ENCODE measurements around the gene TTC38. TPM values are rescaled to one million over a fixed set of nuclear protein-coding genes. Genes with fewer than 3 reads are reported as not detected.

TTC38 gene
- polyA plus RNA-seq, 2 of the 4 experiments (the other 2 are of a cell fraction) = 12.4 to 22.1 TPM

DNA sequence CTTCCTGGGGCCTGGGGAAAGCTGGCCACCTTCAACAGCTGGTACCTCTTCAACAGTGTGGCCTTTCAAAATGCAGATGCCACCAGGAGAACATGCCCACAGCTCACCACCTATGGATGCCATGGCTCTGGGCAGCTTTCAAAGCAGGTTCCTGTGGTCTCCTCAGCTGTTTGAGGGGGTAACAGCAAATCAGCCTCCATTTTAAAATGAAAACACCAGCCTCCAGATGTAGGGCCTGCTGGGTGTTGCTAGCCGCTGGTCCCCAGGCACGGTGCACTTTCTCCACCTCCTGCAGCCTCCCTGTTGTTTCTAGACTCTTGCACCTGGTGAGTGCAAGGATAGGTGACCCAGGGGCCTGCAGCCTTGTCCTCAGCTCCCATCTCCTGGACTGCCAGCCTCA is 27.7 kb upstream of the TTC38 start:
- POLR2A ChIA-PET = no interaction called here
- Histone ChIP-seq H3K4me1 (no peaks in the 10 kb centered on the region), H3K27ac (no peak overlapping the region), H3K4me2 (no peak overlapping the region), H3K4me3 (no peak overlapping the region), H3K9me3 (no peaks in the 10 kb centered on the region)
- CTCF ChIA-PET = interaction anchor here (1.3 kb wide), 1 partner anchor 9 kb away, joined by 3 read pairs; no protein-coding TSS in a partner anchor
- no peak for DNase-seq (ENCODE audit: low read depth in 1 of 2, low spot score in 1 of 2)
- ATAC-seq = no peak
- no peak for FAIRE-seq
- TF ChIP-seq ZNF302 (CRISPR knock-in tag; IDR thresholded peaks at IDR 0.05) (no peak), HEYL (CRISPR knock-in tag; IDR thresholded peaks at IDR 0.05) (no peak), PHF8 (IDR thresholded peaks at IDR 0.05; ENCODE audit: borderline replicate concordance, low read depth) (no peak), JUN (IDR thresholded peaks at IDR 0.05) (no peak)
- TF ChIP-seq, protein P1, sequence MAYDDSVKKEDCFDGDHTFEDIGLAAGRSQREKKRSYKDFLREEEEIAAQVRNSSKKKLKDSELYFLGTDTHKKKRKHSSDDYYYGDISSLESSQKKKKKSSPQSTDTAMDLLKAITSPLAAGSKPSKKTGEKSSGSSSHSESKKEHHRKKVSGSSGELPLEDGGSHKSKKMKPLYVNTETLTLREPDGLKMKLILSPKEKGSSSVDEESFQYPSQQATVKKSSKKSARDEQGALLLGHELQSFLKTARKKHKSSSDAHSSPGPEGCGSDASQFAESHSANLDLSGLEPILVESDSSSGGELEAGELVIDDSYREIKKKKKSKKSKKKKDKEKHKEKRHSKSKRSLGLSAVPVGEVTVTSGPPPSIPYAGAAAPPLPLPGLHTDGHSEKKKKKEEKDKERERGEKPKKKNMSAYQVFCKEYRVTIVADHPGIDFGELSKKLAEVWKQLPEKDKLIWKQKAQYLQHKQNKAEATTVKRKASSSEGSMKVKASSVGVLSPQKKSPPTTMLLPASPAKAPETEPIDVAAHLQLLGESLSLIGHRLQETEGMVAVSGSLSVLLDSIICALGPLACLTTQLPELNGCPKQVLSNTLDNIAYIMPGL (CRISPR knock-in tag; IDR thresholded peaks at IDR 0.05; ENCODE audit: borderline replicate concordance) = no peak
- 79% methylated on average over 2 of the region's 2 CpGs for WGBS (ENCODE audit: missing lambda C conversion rate)

DNA sequence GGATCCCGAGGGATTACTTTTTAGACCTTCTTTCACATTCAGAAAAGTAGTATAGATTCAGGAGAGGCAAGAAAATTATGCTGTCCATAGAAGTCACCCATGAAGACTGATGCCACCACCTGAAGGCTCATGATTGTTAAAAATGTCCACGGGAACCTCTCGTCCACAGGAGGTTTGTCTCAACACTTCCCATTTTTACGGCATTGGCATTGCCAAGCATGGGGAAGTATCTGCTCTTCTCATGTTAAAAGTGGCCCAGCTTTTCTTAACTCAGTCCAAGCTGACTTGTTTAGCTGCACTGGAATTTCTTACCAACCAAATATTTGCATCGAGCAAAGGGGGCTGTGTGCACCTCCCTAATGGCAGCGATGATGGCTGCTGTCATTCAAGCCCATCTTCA is 27.3 kb upstream of the TTC38 start:
- H3K4me2 ChIP-seq = no peak overlapping the region
- ATAC-seq (no peak), DNase-seq (ENCODE audit: low read depth in 1 of 2, low spot score in 1 of 2) (no peak), FAIRE-seq (no peak)
- H3K4me3 ChIP-seq = no peak overlapping the region
- H3K4me1 ChIP-seq = no peaks in the 10 kb centered on the region
- ChIA-PET CTCF (interaction anchor here (1.3 kb wide), 1 partner anchor 9 kb away, joined by 3 read pairs; no protein-coding TSS in a partner anchor), POLR2A (no interaction called here)
- H3K9me3 ChIP-seq = no peaks in the 10 kb centered on the region
- no peak for TF ChIP-seq JUN (IDR thresholded peaks at IDR 0.05)
- TF ChIP-seq NPAS2 (CRISPR knock-in tag; IDR thresholded peaks at IDR 0.05; ENCODE audit: borderline replicate concordance) = no peak
- TF ChIP-seq GATA3 (IDR thresholded peaks at IDR 0.05; ENCODE audit: borderline replicate concordance) = no peak
- TF ChIP-seq SMC3 (IDR thresholded peaks at IDR 0.05) = no peak
- TF ChIP-seq RCOR1 (IDR thresholded peaks at IDR 0.05; ENCODE audit: low read depth, low read length) = no peak
- no peak for TF ChIP-seq ZFP36 (IDR thresholded peaks at IDR 0.05; ENCODE audit: borderline replicate concordance, partially characterized antibody)
- no peak for TF ChIP-seq CHD4 (IDR thresholded peaks at IDR 0.05; ENCODE audit: borderline replicate concordance)
- no peak for TF ChIP-seq TP53 (CRISPR knock-in tag; IDR thresholded peaks at IDR 0.05)
- TF ChIP-seq, protein P2, sequence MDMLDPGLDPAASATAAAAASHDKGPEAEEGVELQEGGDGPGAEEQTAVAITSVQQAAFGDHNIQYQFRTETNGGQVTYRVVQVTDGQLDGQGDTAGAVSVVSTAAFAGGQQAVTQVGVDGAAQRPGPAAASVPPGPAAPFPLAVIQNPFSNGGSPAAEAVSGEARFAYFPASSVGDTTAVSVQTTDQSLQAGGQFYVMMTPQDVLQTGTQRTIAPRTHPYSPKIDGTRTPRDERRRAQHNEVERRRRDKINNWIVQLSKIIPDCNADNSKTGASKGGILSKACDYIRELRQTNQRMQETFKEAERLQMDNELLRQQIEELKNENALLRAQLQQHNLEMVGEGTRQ (IDR thresholded peaks at IDR 0.05) = no peak
- TF ChIP-seq, protein P3, sequence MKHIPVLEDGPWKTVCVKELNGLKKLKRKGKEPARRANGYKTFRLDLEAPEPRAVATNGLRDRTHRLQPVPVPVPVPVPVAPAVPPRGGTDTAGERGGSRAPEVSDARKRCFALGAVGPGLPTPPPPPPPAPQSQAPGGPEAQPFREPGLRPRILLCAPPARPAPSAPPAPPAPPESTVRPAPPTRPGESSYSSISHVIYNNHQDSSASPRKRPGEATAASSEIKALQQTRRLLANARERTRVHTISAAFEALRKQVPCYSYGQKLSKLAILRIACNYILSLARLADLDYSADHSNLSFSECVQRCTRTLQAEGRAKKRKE (CRISPR knock-in tag; IDR thresholded peaks at IDR 0.05; ENCODE audit: low read depth) = no peak
- WGBS (ENCODE audit: missing lambda C conversion rate) = 92% methylated on average over 6 of the region's 6 CpGs
- no peak overlapping the region for H3K27ac ChIP-seq

DNA sequence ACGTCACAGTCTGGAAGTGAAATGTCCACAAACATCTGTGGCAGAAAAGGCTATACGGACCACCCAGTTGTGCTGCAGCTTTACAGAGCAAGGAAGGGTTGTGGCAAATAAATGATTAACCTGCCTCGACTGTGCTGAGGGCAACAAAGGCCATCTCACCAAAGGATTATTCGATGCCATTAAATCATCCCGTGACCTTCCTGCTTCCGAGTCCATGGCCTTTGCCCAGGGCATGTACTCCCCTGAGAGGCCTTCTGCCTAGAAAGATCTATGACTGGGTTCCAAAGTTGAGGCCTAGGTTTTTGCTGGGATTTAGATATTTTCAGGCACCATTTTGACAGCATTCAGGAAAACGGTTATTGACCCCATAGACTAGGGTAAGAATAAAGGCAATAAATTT is 26.9 kb upstream of the TTC38 start:
- DNase-seq (ENCODE audit: low read depth in 1 of 2, low spot score in 1 of 2) = no peak
- POLR2A ChIA-PET = no interaction called here

DNA sequence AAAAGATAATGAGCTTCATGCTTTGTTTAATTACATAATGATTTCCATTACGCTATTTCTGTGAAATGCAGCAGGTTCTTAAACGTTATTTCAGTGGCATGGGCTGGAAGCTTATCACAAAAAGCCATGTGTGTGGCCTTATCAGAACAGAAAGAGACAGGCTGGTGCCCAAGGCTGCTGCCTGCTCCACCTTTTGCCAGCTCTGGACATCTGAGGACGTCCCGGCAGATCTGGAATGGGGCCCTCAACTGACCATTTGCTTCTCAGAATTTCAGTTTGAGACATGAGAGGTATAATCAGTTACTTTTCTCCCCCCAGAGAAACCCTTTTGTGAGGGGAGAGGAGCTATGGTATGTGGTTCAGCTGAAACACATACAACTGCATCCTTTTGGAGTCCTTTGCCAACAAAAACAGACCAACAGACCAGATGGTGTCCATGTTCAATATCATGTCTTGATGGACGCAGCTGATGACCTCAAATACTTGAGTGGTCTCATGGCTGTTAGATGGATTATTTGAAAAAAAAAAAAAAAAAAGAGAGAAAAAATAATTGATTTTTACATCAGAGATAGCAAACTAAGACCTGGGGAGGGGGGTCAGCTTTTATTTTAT is 26.3 kb upstream of the TTC38 start:
- Histone ChIP-seq H3K27ac (no peak overlapping the region), H3K4me2 (no peak overlapping the region), H3K9me3 (no peaks in the 10 kb centered on the region), H3K4me1 (no peaks in the 10 kb centered on the region), H3K4me3 (no peak overlapping the region)
- ChIA-PET POLR2A (no interaction called here), CTCF (interaction anchor here (1.0 kb wide), 1 partner anchor 14 kb away, joined by 3 read pairs; no protein-coding TSS in a partner anchor)
- ATAC-seq (no peak), DNase-seq (ENCODE audit: low read depth in 1 of 2, low spot score in 1 of 2) (no peak), FAIRE-seq (no peak)
- 86% methylated on average over 5 of the region's 5 CpGs for WGBS (ENCODE audit: missing lambda C conversion rate)
- TF ChIP-seq ZNF302 (CRISPR knock-in tag; IDR thresholded peaks at IDR 0.05) (no peak), HOXB13 (CRISPR knock-in tag; IDR thresholded peaks at IDR 0.05; ENCODE audit: low read depth) (no peak), NR3C1 (IDR thresholded peaks at IDR 0.05) (no peak), MAFK (IDR thresholded peaks at IDR 0.05; ENCODE audit: partially characterized antibody) (no peak), POLR2A (IDR thresholded peaks at IDR 0.05; ENCODE audit: low read length) (no peak), KDM5A (IDR thresholded peaks at IDR 0.05) (no peak), ESRRA (IDR thresholded peaks at IDR 0.05; ENCODE audit: borderline replicate concordance, low read length) (no peak), TP53 (CRISPR knock-in tag; IDR thresholded peaks at IDR 0.05) (no peak), RNF2 (IDR thresholded peaks at IDR 0.05; ENCODE audit: borderline replicate concordance, low read depth) (no peak), EP300 (IDR thresholded peaks at IDR 0.05) (no peak), HEYL (CRISPR knock-in tag; IDR thresholded peaks at IDR 0.05) (no peak)
- TF ChIP-seq, protein P4, sequence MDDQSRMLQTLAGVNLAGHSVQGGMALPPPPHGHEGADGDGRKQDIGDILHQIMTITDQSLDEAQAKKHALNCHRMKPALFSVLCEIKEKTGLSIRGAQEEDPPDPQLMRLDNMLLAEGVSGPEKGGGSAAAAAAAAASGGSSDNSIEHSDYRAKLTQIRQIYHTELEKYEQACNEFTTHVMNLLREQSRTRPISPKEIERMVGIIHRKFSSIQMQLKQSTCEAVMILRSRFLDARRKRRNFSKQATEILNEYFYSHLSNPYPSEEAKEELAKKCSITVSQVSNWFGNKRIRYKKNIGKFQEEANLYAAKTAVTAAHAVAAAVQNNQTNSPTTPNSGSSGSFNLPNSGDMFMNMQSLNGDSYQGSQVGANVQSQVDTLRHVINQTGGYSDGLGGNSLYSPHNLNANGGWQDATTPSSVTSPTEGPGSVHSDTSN (IDR thresholded peaks at IDR 0.05) = no peak
- TF ChIP-seq, protein P5, sequence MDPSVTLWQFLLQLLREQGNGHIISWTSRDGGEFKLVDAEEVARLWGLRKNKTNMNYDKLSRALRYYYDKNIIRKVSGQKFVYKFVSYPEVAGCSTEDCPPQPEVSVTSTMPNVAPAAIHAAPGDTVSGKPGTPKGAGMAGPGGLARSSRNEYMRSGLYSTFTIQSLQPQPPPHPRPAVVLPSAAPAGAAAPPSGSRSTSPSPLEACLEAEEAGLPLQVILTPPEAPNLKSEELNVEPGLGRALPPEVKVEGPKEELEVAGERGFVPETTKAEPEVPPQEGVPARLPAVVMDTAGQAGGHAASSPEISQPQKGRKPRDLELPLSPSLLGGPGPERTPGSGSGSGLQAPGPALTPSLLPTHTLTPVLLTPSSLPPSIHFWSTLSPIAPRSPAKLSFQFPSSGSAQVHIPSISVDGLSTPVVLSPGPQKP (IDR thresholded peaks at IDR 0.05; ENCODE audit: low read depth, low read length) = no peak

More for the DNA sequence above, 26.9 kb upstream of the TTC38 start:
- CTCF ChIA-PET = interaction anchor here (1.0 to 1.3 kb wide), 2 partner anchors 10 to 14 kb away, joined by 3 read pairs; no protein-coding TSS in a partner anchor
- H3K4me2 ChIP-seq = no peak overlapping the region
- no peaks in the 10 kb centered on the region for H3K4me1 ChIP-seq
- no peak for FAIRE-seq
- H3K4me3 ChIP-seq = no peak overlapping the region
- TF ChIP-seq GATA3 (IDR thresholded peaks at IDR 0.05; ENCODE audit: borderline replicate concordance) (no peak), HOXA7 (CRISPR knock-in tag; IDR thresholded peaks at IDR 0.05) (no peak), MAFK (IDR thresholded peaks at IDR 0.05; ENCODE audit: partially characterized antibody) (no peak), HEYL (CRISPR knock-in tag; IDR thresholded peaks at IDR 0.05) (no peak)
- H3K27ac ChIP-seq = no peak overlapping the region
- WGBS (ENCODE audit: missing lambda C conversion rate) = 96% methylated on average over 7 of the region's 7 CpGs
- ATAC-seq = no peak
- H3K9me3 ChIP-seq = no peaks in the 10 kb centered on the region
